Uterus (tissue), 4 donors: ENCODE measurements around the gene HOXA1. TPM values are rescaled to one million over a fixed set of nuclear protein-coding genes. Genes with fewer than 3 reads are reported as not detected.

Source experiments
- DNase-seq, 2 donors: peaks; one replicate each; pipeline ENCODE4 v3.0.0-alpha.2; 2019 to 2020
- H3K27ac ChIP-seq, 2 donors: fragments of 200-600 bp; sonication (generic); 1 replicate in 1 of 2; 2 replicates in 1 of 2; pipeline ENCODE4 v1.5.1; 2016 to 2018
- H3K27me3 ChIP-seq, 2 donors: fragments of 200-600 bp; sonication (generic); one replicate each; pipeline ENCODE4 v1.5.1; 2018 to 2019; ENCODE audit warnings: control low read depth in 1 of 2
- H3K36me3 ChIP-seq, 2 donors: fragments of 200-600 bp; sonication (generic); one replicate each; pipeline ENCODE4 v1.5.1; 2019; ENCODE audit warnings: control low read depth in 1 of 2
- H3K4me1 ChIP-seq, 2 donors: fragments of 200-600 bp; sonication (generic); one replicate each; pipeline ENCODE4 v1.5.1; 2018 to 2019; ENCODE audit warnings: control low read depth in 1 of 2
- H3K4me3 ChIP-seq, 2 donors: fragments of 200-600 bp; sonication (generic); 1 replicate in 1 of 2; 2 replicates in 1 of 2; pipeline ENCODE4 v1.5.1; 2018 to 2019; ENCODE audit warnings: mild to moderate bottlenecking in 1 of 2
- H3K9me3 ChIP-seq, 2 donors: fragments of 200-600 bp; sonication (generic); one replicate each; pipeline ENCODE4 v1.5.1; 2019; ENCODE audit warnings: control low read depth in 1 of 2
- CTCF ChIP-seq, 4 experiments: fragments of 200-600 bp in 2 of 4; fragments of 450-650 bp in 2 of 4; sonication (generic) in 2 of 4; IDR thresholded peaks; one replicate each; pipeline ENCODE4 v1.5.1; 2016 to 2019; ENCODE audit warnings: antibody characterized with exemption in 4 of 4, mild to moderate bottlenecking in 2 of 4, moderate library complexity in 1 of 4
- POLR2A ChIP-seq, 2 donors: fragments of 450-650 bp; IDR thresholded peaks; one replicate each; pipeline ENCODE4 v1.6.1; 2016; ENCODE audit warnings: antibody characterized with exemption in 2 of 2, mild to moderate bottlenecking in 1 of 2, moderate library complexity in 1 of 2
- intact Hi-C: fragments of 100-400 bp; cut with DNase I; formaldehyde crosslinking; loops from one replicate; pipeline ENCODE4 v1.15.1; 2023; ENCODE audit warnings: low total_unique reads
- total RNA-seq, 4 donors: library from RNA; depleted of rRNA in 3 of 4; stranded (reverse); fragments of >200 nt in 3 of 4; gene quantifications; one replicate each; pipeline versions ENCODE4 v1.1.0 to v1.2.4, GENCODE V29; 2014 to 2023
- donor health status: DM: yes; HTN: yes; CAD: no.

The HOXA1 gene
- total RNA-seq, 4 donors from 2014 or later: 0.28 to 2.0 (median 1.5) TPM

DNA sequence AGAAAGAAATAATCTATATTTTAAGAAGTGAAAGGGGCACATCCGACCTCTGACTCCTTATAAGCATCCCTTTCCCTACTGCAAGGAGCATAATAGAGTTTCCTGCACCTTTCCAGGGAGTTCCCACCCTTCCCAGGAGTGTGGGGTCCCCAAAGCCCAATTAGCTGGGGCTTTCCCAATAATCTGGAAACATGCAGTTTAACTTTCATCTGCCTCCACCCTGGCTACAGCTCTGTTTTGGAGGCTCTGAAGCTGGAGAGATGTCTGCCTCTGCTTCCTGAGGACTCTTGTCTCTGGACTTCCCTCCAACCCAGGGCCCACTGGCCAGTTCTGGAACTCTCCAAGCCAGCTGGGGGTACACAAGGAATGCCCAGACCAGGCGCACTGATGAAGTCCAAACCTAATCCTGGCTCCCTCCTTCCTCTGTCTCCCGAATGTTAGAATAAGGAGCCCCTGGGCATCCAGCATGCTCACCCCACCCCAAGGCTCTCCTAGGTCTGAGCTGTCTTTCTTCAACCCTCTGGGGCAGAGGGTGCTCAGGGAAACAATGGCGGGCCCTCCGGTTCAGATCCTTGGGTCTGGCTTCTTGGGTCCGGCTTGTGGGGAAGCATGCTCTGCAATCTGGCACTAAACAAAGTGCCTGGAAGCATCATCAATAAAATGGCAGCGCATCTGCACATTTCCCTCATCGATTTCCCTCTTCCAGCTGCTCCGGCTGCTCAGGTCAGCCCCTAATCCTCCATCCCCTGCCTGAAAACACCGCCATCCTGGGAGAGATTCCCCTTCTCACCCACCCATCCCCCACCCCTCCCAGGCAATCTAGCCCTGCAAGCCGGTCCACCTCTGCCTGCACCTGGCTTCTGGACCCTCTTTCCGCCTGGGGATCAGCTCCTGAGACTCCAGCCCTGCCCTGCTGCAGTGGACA lies 21.4 kb upstream of the HOXA1 start:
- intact Hi-C loops: no loop called here
- no peaks in the 10 kb centered on the region for H3K9me3 ChIP-seq
- H3K4me1 ChIP-seq: peaks cover 4 to 6% of the 10 kb centered on the region in 2 donors
- no peak for DNase-seq
- H3K27me3 ChIP-seq: no peaks in the 10 kb centered on the region
- H3K27ac ChIP-seq: peak overlapping the region; percentile 77 to 80
- no peak for TF ChIP-seq CTCF (IDR thresholded peaks at IDR 0.05)
- no peak for TF ChIP-seq POLR2A (IDR thresholded peaks at IDR 0.05)
- no peaks in the 10 kb centered on the region for H3K36me3 ChIP-seq
- no peak overlapping the region for H3K4me3 ChIP-seq

- Histone ChIP-seq H3K9me3 (no peaks in the 10 kb centered on the region), H3K4me3 (peak overlapping the region in 1 of 2 donors; percentile 19), H3K36me3 (no peaks in the 10 kb centered on the region), H3K4me1 (peaks cover 5 to 12% of the 10 kb centered on the region in 2 donors), H3K27ac (peak overlapping the region; percentile 77 to 80), H3K27me3 (no peaks in the 10 kb centered on the region)
- no peak for DNase-seq
- TF ChIP-seq CTCF (IDR thresholded peaks at IDR 0.05) (no peak), POLR2A (IDR thresholded peaks at IDR 0.05) (no peak)
- intact Hi-C loops: no loop called here
These were observed 20.5 kb upstream of the HOXA1 start for GRCh38 chr7:27116031-27116961.

GRCh38 chr7:27115221-27116026 lies 19.6 kb upstream of the HOXA1 start:
- H3K27me3 ChIP-seq: no peaks in the 10 kb centered on the region
- no peak for TF ChIP-seq POLR2A (IDR thresholded peaks at IDR 0.05)
- no peak for TF ChIP-seq CTCF (IDR thresholded peaks at IDR 0.05)
- peak overlapping the region; percentile 77 to 80 for H3K27ac ChIP-seq
- H3K4me1 ChIP-seq: peaks cover 11 to 12% of the 10 kb centered on the region in 2 donors
- intact Hi-C loops: no loop called here
- DNase-seq: no peak
- H3K9me3 ChIP-seq: no peaks in the 10 kb centered on the region
- no peaks in the 10 kb centered on the region for H3K36me3 ChIP-seq
- H3K4me3 ChIP-seq: peak overlapping the region in 1 of 2 donors; percentile 19

DNA sequence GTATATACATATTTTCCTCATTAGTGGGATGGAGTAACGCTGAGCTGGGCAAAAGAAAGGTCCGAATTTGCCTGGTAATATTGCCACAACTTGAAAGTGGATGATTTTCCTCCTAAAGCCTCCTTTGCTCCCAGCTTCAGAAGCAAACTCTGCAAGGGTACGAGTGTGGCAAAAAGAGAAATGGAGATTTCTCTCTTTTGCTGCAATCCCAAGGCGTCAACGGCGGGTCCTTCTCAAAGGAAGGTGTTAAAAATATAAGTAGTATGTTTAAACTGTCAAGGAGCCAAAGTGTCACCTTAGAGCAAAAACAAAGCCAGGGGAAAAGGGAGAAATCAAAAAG lies 19.1 kb upstream of the HOXA1 start:
- no peak for TF ChIP-seq CTCF (IDR thresholded peaks at IDR 0.05)
- no peak for TF ChIP-seq POLR2A (IDR thresholded peaks at IDR 0.05)
- Histone ChIP-seq H3K36me3 (no peaks in the 10 kb centered on the region), H3K4me1 (peaks cover 11 to 12% of the 10 kb centered on the region in 2 donors), H3K27ac (peak overlapping the region; percentile 77 to 80), H3K4me3 (peak overlapping the region in 1 of 2 donors; percentile 19), H3K9me3 (no peaks in the 10 kb centered on the region), H3K27me3 (no peaks in the 10 kb centered on the region)
- DNase-seq: no peak
- intact Hi-C loops: no loop called here
